GM12892 (cell line): ENCODE data around the gene TLX3.

Experiments used
- POLR2A ChIP-seq: IDR thresholded peaks from 2 replicates; pipeline ENCODE4 v1.6.1; 2011; ENCODE audit warnings: low read depth, low read length, control low read depth
- POLR2AphosphoS5 ChIP-seq: IDR thresholded peaks from 2 replicates; pipeline ENCODE4 v1.6.1; 2011; ENCODE audit warnings: low read depth, low read length, control low read depth

- TF ChIP-seq POLR2A (no peak), POLR2AphosphoS5 (no peak)
Measured at GRCh38 chr5:171312129-171312974, 3.3 kb downstream of the TLX3 start.
